GM19438 (cell line): ENCODE results near the gene RTN4R.
A peak's percentile ranks its signal among the peaks of the same experiment; 100 is the strongest.

Experiments
- ATAC-seq: cut with Tn5 transposase; IDR thresholded peaks from one replicate; pipeline ENCODE4 v1.9.1; 2021; ENCODE audit warnings: low read depth; ENCODE audit not compliant: unreplicated experiment

RTN4R gene

GRCh38 chr22:20218987-20219386 lies 49.1 kb downstream of the RTN4R start:
- ATAC-seq, result no peak

DNA sequence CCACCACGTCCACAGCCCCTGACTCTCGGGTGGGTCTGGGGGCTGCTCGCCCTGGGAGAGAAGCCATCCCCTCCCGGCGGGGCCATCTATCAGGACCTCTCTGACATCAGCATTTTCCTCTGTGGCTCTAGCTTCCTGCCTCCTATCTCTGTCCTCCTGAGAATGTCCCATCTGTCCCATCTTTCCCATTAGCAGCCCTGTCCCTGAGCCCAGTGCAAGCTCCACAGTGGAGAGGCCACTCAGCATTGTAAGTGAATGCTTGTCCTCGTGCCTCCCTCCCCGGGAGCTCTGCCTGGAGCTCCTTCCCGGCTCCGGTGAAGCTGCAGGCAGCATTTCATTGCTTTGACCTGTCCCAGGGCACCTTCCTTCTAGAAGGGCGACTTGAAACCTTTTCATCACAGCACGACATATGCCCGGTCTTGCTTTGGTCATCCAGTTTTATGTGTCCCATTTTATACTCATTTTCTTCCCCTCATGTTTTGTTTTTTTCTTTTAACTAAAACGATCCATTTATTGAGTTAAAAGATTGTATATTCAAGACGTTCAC lies 49.7 kb downstream of the RTN4R start:
- no peak for ATAC-seq

GRCh38 chr22:20217563-20217962 lies 50.6 kb downstream of the RTN4R start:
- no peak for ATAC-seq

DNA sequence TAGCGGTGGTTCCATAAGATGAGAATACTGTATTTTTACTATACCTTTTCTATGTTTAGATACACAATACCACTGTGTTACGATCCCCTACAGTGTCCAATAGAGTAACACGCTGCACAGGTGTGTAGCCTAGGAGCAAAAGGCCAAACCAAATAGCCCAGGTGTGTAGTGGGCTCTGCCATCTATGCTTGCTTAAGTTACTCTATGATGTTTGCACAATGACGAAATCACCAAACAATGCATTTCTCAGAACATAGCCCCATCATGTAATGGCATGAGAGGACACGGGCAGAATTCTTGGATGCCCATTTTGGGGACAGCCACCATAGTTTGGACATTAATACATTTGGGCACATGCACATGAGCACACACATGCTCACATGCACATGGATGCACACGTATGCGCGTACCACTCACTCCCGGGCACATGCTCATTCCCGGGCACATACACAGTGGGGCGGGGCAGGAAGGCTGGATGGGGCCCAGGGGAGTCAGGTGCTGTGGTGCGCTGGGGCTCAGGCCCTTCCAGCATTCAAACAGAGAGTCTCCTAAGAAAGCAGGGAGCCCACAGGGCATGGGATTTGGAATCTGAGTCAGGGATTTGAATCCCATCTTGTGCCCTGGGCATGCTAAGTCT lies 51.1 kb downstream of the RTN4R start:
- no peak for ATAC-seq

DNA sequence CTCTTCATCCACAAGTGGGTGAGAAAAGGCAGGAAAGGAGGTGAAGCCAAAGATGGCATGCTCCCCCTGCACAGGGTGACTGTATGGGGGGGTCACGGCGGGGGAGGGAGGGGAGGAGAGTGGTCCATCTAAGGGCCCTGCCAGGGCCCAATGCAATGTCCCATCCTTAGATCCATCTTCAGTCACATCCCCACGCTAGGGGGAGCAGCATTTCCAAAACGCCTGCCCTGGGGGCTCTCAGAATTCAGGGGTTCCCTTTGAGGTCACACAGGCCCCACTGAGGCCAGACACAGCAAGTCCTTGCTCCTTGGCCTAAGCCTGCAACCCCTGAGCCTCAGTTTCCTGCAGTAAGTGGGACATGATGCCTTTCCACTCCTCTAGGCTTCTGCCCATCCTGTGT lies 52.4 kb downstream of the RTN4R start:
- ATAC-seq, result no peak

- no peak for ATAC-seq
These were observed 53.3 kb downstream of the RTN4R start for GRCh38 chr22:20214853-20215252.

- no peak for ATAC-seq
These were observed 54.0 kb downstream of the RTN4R start for GRCh38 chr22:20213833-20214708.

DNA sequence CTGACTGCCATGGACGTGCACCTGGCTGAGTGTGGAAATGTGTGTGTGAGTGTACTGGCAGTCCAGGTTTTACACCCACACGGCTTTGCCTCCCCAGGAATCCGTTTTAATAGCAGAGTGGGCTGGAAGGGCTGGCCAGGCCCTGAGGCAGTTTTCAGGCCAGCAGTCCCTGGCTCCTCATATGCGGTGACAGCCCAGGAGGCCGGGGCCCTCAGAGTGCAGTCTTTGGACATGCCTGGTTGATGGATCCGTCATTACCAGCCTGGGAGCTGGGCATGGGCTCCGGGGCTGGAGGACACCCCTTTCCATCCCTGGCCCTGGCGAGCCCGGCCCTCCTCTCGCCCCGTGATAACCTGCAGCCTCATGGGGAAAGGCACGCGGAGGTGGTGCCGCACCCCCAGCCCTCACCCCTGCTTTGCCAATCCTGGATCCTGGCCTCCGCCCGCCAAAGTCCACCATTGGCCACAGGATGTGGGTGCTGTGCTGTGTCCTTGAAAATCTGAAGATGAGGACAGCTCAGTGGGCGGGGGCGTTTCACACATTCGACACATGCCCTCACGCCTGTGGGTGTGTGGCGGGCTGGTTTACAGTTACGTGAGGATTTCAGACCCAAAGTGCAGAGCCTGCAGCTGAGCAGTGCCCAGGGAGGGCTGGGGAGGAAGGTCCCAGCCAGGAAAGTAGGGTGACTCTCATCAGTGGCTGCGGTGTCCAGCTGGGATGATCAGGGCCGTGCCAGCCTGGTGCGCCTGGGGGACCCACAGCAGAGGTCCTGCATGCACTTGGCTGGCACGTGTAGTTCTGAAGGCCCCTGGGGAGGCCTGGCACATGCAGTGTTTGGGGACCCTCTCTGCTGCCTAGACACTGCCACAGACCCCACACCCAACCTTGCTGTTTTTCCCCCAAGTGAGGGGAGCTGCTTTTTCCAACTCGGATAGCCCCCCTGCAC lies 55.1 kb downstream of the RTN4R start:
- no peak for ATAC-seq

GRCh38 chr22:20211997-20212753 lies 55.9 kb downstream of the RTN4R start:
- no peak for ATAC-seq

DNA sequence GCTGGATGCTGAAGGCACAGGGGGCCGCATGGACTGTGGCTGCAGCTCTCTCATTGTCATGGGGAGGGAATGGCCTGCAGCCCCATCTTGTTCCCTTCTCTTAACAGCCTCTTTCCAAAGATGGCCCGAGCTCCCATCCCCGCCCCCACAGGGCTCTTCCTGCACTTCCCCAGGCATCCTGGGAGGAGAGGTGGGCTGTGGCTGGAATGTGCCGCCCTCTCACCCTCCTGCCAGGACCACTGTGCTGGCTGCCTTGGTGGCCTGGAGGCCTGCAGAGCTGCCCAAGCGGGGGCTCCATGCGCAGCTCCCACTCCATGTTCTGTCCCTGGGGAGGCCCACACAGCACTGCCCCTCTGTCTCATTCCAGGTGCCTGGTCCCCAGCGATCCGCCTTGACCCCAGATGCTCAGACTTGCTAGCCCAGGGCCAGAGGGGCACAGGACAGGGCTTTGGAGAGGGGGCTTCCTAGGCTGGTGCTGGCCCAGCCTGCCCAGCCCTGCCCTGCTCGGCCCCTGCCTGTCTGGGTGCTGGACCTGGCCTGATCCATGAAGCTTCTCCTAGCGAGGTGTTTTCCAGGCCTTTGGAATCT lies 56.6 kb downstream of the RTN4R start:
- no peak for ATAC-seq

DNA sequence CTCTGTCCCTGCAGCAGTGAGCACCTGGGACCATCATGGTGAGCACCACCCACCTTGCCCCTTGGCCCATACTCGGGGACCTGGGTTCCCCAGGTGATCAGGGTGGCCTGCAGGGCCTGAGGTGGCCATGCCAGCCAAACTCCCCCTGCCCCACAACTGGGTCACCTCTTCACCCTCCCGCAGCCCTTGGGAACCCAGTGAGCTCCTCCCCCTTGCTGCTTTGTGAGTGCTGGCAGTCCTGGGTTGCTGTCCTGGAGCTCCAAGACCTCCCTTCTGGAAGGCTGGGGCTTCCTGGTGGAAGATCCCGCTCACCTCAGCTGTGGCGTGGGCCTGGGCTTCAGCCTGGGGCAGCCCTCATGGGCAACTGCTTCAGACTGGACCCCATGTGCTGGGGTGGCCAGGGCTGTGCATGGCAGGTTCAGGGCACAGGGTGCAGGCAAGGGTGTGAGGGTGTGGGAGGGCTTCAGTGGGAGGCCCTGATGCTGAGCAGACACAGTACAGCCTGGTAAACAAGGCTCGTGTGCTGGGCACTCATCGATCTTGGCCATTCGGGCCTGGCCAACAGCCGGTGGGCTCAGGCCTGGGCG lies 57.6 kb downstream of the RTN4R start:
- ATAC-seq, result no peak

DNA sequence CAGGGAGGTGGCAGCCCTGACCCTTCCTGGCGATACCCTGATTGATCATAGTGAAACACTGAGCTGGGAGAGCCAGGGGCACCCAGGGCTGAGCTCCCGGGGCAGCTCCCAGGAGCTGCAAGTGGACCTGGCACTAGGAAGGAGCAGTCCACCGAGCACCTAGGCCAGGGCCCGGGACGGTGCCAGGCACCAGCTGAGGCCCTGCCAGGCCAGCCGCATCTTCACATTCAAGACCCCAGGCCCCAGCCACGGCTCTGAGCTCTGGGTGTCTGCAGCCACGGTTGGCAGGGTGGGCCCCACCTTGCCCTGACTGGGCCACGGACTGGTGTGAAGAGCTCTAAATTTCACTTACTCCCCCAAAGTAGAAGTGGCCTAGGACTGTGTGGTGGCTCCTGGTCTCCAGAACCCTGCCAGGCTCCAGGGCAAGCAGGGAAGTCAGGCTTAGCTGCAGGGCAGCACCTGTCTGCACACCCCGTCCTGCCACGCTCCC lies 58.3 kb downstream of the RTN4R start:
- ATAC-seq, result no peak

DNA sequence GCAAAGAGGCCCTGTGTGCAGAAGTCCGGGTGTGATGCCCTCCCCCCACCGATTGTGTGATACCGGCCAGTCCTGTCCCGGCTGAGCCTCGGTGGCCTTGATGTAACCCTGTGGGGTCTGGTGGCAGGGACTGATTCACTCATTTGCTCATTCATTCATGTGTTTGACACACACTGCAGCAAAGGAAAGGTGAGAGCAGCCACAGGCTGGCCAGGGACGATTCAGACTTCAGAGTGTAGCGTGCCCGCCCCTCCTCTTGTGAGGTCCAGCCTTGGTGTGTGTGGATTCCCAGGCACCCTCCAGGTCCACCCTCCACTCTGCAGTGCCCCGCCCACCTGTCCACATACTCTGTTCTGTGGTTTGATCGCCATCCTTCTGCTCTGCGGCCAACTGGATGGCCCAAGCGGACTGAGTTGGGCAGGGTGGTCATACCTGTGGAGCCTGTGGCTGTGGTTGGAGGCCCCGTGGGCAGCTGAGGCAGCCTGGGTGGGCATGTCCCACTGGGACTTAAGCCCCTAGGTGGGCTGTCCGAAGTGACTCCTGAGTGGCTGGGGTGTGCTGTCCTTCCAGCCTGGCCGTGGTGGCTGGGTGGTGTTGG lies 59.3 kb downstream of the RTN4R start:
- no peak for ATAC-seq

DNA sequence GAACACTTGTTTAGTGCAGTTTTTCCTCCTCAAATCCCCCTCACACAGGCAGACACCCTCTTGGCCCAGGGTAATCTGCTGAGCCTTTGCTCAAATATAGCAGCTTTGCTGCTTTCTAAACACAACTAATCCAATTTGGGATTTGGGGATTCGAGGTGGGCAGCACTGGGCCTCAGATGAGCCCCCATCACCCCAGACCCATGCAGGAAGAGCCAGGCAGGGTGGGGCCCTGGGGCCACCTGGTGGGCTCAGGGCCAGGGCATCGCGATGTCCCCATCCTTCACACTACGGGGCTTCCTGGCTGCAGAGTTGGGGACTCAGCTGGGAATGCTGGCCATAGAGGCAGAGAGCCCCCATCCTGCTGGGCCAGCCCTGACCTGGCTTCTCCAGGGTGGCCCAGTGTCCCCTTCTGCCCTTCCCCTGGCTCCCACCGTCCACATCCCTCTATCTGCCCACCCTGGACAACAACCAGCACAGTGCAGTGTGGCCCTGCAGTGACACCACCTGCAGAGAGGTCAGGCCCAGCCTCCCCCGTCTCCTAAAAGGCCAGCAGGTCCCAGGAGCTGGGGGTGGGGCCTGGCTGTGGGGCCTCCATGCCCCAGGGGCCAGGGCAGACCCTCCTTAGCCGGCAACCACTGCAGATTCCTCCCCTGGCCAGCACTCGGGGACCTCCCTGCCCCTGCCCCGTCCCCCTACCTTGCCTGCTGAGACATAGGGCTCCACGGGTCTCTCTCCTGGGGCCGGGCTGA lies 60.7 kb downstream of the RTN4R start:
- no peak for ATAC-seq

DNA sequence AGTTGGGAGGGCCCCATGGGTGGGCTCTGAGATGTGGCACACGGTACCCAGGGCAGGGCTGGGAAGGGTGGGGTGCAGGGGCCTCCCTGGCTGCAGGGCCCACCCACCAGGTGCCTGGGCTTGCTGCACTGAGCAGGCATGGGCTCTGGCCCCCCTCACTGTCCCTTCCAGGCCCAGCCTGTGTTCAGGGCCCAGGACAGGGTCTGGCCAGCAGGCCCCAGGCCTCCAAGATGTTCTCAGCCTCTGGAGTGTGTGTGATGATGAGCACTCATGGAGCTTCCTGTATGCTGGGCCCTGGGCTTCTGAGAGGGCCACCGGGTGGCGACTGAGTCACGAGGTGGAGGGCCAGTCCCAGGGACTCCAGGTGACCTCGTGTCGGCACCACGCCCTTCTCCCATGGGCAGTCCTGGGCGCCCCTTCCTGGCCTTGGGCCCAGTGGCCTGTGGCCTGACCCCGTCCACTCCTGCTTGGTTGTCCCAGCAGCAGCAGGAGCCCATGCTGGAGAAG lies 61.4 kb downstream of the RTN4R start:
- peak; percentile 20 for ATAC-seq

GRCh38 chr22:20205964-20206708 lies 62.0 kb downstream of the RTN4R start:
- ATAC-seq, result peak; percentile 63

DNA sequence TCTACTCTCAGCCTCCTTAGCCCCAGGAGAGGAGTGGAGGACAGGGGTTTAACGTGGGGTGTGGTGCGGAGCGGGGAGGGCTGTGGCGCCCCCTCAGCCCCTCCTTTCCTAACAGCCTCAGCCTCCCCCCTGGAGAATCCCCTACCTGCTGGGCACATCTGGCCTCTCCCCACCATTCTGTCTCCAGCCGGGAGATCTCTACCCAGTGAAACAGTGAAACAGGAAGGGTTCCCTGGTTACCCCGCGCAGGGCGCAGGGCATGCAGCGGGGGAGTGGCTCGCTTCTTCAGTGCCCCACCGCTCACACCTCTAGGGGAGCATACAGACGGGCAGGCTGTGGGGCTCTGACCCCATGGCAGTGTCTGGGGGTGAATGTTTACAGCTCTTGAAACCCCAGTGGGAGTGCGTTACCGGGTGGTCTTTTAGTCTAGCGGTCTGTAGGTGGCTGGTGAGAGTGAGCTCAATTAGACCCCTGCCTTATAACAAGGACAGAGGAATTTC lies 62.6 kb downstream of the RTN4R start:
- no peak for ATAC-seq
